Measurements from ENCODE around the gene SLC9A3.

Gene SLC9A3

GRCh38 chr5:427415-428087 is 96.7 kb downstream of the SLC9A3 start:
- no peak for DNase-seq

GRCh38 chr5:426392-426976 is 97.8 kb downstream of the SLC9A3 start:
- no peak for DNase-seq

- DNase-seq, result peak; percentile 33
These were observed 98.5 kb downstream of the SLC9A3 start for GRCh38 chr5:425714-426113.

- no peak for DNase-seq
These were observed 99.7 kb downstream of the SLC9A3 start for GRCh38 chr5:424301-425110.

GRCh38 chr5:423626-424261 is 100.5 kb downstream of the SLC9A3 start:
- no peak for DNase-seq

GRCh38 chr5:423233-423565 is 101.0 kb downstream of the SLC9A3 start:
- no peak for DNase-seq

- no peak for DNase-seq
These were observed 101.7 kb downstream of the SLC9A3 start for GRCh38 chr5:422323-423232.

- DNase-seq, result no peak
These were observed 102.3 kb downstream of the SLC9A3 start for GRCh38 chr5:421901-422300.

GRCh38 chr5:421287-421880 is 102.9 kb downstream of the SLC9A3 start:
- DNase-seq, result no peak

GRCh38 chr5:420632-421286 is 103.5 kb downstream of the SLC9A3 start:
- DNase-seq, result no peak

Measured in stimulated activated CD4-positive, alpha-beta T cell treated with anti-CD3 and anti-CD28 coated beads, Interleukin-4, amount 100 ng/mL, for 24 hours (primary cell).